Stomach (tissue), 9 donors: ENCODE data around the gene TMEM164. TPM values are rescaled to one million over a fixed set of nuclear protein-coding genes. Genes with fewer than 3 reads are reported as not detected.
A peak's percentile ranks its signal among the peaks of the same experiment; 100 is the strongest.

Source experiments
- DNase-seq, 2 donors: peaks; one replicate each; pipeline versions ENCODE4 v3.0.0 to v3.0.0-alpha.2; 2013 to 2019
- H3K27ac ChIP-seq, 5 donors: fragments of 200-600 bp in 4 of 5; sonication (generic) in 4 of 5; one replicate each; pipeline ENCODE4 v1.5.1; 2013 to 2019; ENCODE audit warnings: mild to moderate bottlenecking in 1 of 5, moderate library complexity in 1 of 5
- H3K27me3 ChIP-seq, 3 donors: fragments of 200-600 bp; sonication (generic); one replicate each; pipeline ENCODE4 v1.5.1; 2017 to 2019; ENCODE audit warnings: mixed run types in 1 of 3
- H3K36me3 ChIP-seq, 4 donors: fragments of 200-600 bp; sonication (generic); 1 replicate in 3 of 4; 2 replicates in 1 of 4; pipeline ENCODE4 v1.5.1; 2016 to 2019
- H3K4me1 ChIP-seq, 4 donors: fragments of 200-600 bp; sonication (generic); one replicate each; pipeline ENCODE4 v1.5.1; 2016 to 2019
- H3K4me3 ChIP-seq, 4 donors: fragments of 200-600 bp; sonication (generic) in 3 of 4; one replicate each; pipeline ENCODE4 v1.5.1; 2016 to 2019; ENCODE audit warnings: mild to moderate bottlenecking in 1 of 4
- H3K9me3 ChIP-seq, 4 donors: fragments of 200-600 bp; sonication (generic); one replicate each; pipeline ENCODE4 v1.5.1; 2016 to 2019
- CTCF ChIP-seq, 7 experiments: fragments of 450-650 bp in 4 of 7; fragments of 200-600 bp in 3 of 7; sonication (generic) in 3 of 7; IDR thresholded peaks; one replicate each; pipeline ENCODE4 v1.5.1; 2016 to 2019; ENCODE audit warnings: antibody characterized with exemption in 7 of 7, control low read depth in 2 of 7, mild to moderate bottlenecking in 1 of 7
- EP300 ChIP-seq: sonication (generic); formaldehyde crosslinking; IDR thresholded peaks from one replicate; pipeline ENCODE4 v1.6.1; 2017; ENCODE audit warnings: antibody characterized with exemption
- POLR2A ChIP-seq, 4 donors: fragments of 450-650 bp; IDR thresholded peaks; one replicate each; pipeline ENCODE4 v1.6.1; 2016; ENCODE audit warnings: antibody characterized with exemption in 4 of 4, control low read depth in 2 of 4, mild to moderate bottlenecking in 1 of 4, moderate library complexity in 1 of 4
- POLR2AphosphoS5 ChIP-seq, 3 donors: sonication (generic); formaldehyde crosslinking; IDR thresholded peaks; one replicate each; pipeline ENCODE4 v1.6.1; 2016; ENCODE audit warnings: antibody characterized with exemption in 3 of 3
- WGBS, 5 donors: extraction: QIAGEN DNeasy Blood & Tissue Kit in 3 of 5; methylation state at CpG; one replicate each; pipeline versions ENCODE4 v1.1.5 to v1.1.7; 2013 to 2018; 5-methylcytosine and 5-hydroxymethylcytosine counted together
- intact Hi-C: fragments of 100-400 bp; cut with DNase I; formaldehyde crosslinking; loops from one replicate; pipeline ENCODE4 v1.15.1; 2023; ENCODE audit warnings: low total_unique reads
- polyA plus RNA-seq, 3 donors: library from polyadenylated mRNA; stranded (reverse); fragments of 200-250 nt; gene quantifications; one replicate each; pipeline ENCODE4 v1.2.3, GENCODE V29; 2013
- total RNA-seq, 5 donors: library from RNA; depleted of rRNA; stranded (reverse); fragments of >200 nt; gene quantifications; one replicate each; pipeline versions ENCODE4 v1.1.0 to v1.2.3, GENCODE V29; 2014 to 2016
- donor health status: healthy with polysubstance abuse.
- donor health status: Bipolar disorder and iron deficiency.
- donor health status: healthy.

TMEM164 gene
- total and polyA plus RNA-seq, 8 donors: 4.9 to 29.7 (median 11.6) TPM

DNA sequence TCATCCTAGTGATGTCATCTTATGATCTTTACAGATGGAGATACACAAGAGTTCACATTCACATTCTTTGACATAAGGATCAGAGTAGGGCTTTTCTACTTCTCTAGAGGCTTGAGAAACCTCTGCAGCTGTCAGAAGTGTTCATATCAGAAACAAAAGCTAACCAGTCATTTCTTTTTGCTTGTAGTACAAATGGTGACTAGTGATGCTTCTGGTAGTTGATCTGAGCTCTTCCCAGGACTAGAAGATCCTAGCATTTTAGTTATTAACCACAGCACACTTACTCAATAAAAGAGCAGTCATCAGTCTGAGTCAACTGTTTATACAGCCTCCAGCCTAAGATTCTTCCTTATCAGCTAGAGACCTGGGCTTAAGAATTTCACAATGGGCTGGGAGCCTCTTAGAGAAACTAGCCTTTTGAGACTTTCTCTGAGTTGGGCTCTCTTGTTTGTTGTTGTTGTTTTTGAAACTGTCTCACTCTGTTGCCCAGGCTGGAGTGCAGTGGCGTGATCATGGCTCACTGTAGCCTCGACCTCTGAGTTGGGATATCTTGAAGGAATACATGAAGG, 84.1 kb downstream of the TMEM164 start:
- Histone ChIP-seq H3K27me3 (no peaks in the 10 kb centered on the region), H3K4me3 (no peak overlapping the region), H3K9me3 (no peaks in the 10 kb centered on the region), H3K36me3 (no peaks in the 10 kb centered on the region), H3K27ac (peak overlapping the region in 3 of 5 donors; percentile 55 to 73 (median 67)), H3K4me1 (peaks cover 0 to 47% (median 10%) of the 10 kb centered on the region in 4 donors)
- TF ChIP-seq POLR2AphosphoS5 (IDR thresholded peaks at IDR 0.05) (no peak), EP300 (no peak), POLR2A (IDR thresholded peaks at IDR 0.05) (no peak)
- DNase-seq: peak in 1 of 2 donors; percentile 16
- 41 to 77% (median 59%) methylated on average over 2 of the region's 2 CpGs for WGBS, 5 donors
- intact Hi-C loops: no loop called here

DNA sequence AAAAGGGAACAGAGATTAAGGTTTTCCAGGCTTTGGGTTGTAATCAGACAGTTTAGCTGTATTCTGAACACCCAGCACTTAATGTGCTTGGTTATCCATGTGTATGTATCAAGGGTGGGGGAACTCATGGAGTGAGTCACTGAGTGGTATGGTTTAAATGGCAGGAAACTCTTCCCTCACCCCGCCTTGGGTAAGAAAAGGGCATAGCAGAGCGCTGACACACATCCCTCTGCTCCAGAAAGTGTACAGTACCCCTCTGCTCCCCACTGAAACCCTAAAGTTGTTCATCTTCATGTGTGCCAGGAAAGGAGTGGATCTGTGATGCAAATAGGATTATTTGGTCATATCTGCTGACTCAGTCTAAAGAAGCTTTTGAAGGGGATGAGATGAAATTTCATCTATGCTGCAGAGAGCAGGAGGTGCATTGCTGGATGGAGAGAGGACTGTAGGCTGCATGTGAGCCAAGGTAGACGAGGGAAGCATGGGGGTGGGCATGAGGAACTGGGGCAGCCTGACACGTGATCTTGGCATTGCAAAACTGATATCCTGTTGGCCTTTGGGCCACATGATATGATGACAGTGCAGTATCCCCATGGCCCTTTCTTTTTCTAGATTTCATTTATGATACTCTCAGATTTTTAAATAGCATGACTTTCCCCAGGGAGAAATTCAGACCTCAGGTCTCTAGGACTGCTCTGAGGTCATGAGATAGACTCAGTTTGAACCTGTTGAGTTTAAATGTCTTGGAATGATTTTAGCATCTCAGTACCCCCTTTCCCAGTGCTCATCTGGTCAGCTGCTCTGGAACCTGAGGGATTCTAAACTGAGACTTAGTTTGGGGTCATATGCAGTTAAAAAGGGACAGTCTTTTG, 84.8 kb downstream of the TMEM164 start:
- DNase-seq: peak in 1 of 2 donors; percentile 21
- H3K27ac ChIP-seq: peak overlapping the region in 3 of 5 donors; percentile 55 to 73 (median 67)
- intact Hi-C loops: no loop called here
- H3K36me3 ChIP-seq: no peaks in the 10 kb centered on the region
- H3K4me3 ChIP-seq: no peak overlapping the region
- peak in 1 of 3 donors; percentile 3 for TF ChIP-seq POLR2AphosphoS5 (IDR thresholded peaks at IDR 0.05)
- TF ChIP-seq CTCF (IDR thresholded peaks at IDR 0.05): no peak
- no peak for TF ChIP-seq POLR2A (IDR thresholded peaks at IDR 0.05)
- no peak for TF ChIP-seq EP300
- H3K4me1 ChIP-seq: peaks cover 0 to 46% (median 9%) of the 10 kb centered on the region in 4 donors
- 44 to 54% (median 49%) methylated on average over 4 of the region's 4 CpGs for WGBS, 5 donors
- H3K27me3 ChIP-seq: no peaks in the 10 kb centered on the region
- H3K9me3 ChIP-seq: no peaks in the 10 kb centered on the region

GRCh38 chrX:110089656-110090403, 86.9 kb downstream of the TMEM164 start:
- DNase-seq: peak; percentile 13 to 30
- no peaks in the 10 kb centered on the region for H3K36me3 ChIP-seq
- intact Hi-C loops: no loop called here
- no peak for TF ChIP-seq EP300
- no peak for TF ChIP-seq CTCF (IDR thresholded peaks at IDR 0.05)
- TF ChIP-seq POLR2AphosphoS5 (IDR thresholded peaks at IDR 0.05): no peak
- TF ChIP-seq POLR2A (IDR thresholded peaks at IDR 0.05): no peak
- H3K9me3 ChIP-seq: no peaks in the 10 kb centered on the region
- peak overlapping the region in 2 of 5 donors; percentile 38 to 51 for H3K27ac ChIP-seq
- 61 to 72% (median 68%) methylated on average over 6 of the region's 6 CpGs for WGBS, 5 donors
- H3K27me3 ChIP-seq: no peaks in the 10 kb centered on the region
- H3K4me1 ChIP-seq: peaks cover 0 to 46% (median 9%) of the 10 kb centered on the region in 4 donors
- no peak overlapping the region for H3K4me3 ChIP-seq

DNA sequence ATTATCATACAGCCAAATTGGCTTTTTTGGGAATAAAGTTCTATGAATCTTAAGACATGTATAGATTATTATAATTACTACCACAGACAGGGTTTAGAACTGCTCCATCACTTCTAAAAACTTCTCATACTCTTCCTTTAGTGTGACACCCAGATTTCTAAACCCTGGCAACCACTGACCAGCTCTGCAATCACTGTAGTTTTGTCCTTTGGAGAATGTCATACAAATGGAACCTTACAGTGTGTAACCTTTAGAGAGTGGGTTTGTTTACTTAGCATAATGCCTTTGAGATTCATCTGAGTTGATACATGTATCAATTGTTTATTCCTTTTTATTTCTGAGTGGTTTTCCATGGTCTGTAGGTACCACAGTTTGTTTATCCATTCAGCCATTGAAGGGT, 95.0 kb downstream of the TMEM164 start:
- peaks cover 0 to 7% (median 0%) of the 10 kb centered on the region in 4 donors for H3K9me3 ChIP-seq
- peaks cover 0 to 12% (median 2%) of the 10 kb centered on the region in 4 donors for H3K36me3 ChIP-seq
- H3K27ac ChIP-seq: no peak overlapping the region
- intact Hi-C loops: no loop called here
- DNase-seq: no peak
- no peaks in the 10 kb centered on the region for H3K4me1 ChIP-seq
- no peak overlapping the region for H3K4me3 ChIP-seq
- peaks cover 0 to 4% (median 0%) of the 10 kb centered on the region in 3 donors for H3K27me3 ChIP-seq
- TF ChIP-seq POLR2A (IDR thresholded peaks at IDR 0.05): no peak
- TF ChIP-seq EP300: no peak
- TF ChIP-seq POLR2AphosphoS5 (IDR thresholded peaks at IDR 0.05): no peak
- no peak for TF ChIP-seq CTCF (IDR thresholded peaks at IDR 0.05)
